ENCODE results near the gene PANK4. TPM values are rescaled to one million over a fixed set of nuclear protein-coding genes. Genes with fewer than 3 reads are reported as not detected.

PANK4 gene
- total and polyA plus RNA-seq, 2 donors (not counting 3 experiments of a cell fraction or from before 2014, with no cell fraction given), result 22.1 to 34.0 TPM

DNA sequence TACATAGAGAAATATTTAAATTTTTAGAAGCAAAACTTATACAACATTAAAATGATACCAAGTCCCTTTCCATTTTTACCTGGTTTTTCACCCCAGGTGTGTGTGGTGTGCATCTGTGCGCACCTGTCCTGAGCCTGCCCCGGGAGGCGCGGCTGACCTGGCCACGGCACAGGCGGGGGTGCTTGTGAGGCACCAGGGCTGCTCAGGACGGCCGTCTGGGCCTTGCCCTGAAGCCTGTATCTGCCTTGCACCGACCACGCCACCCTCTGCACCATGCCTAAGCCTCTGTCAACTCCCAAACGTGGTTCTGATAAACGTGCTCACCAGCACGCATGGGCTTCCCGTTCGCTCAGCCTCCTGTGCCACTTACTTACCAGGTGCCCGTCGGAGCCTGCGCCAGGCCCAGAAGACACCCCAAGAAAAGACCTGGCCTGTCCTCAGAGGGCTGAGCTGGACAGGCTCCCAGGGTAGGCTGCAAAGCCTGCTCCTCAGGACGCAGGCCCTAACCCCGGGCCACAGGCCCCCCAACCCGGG, 20.9 kb downstream of the PANK4 start:
- FAIRE-seq, result no peak
- no peak for DNase-seq (ENCODE audit: low read depth, low spot score)
- Histone ChIP-seq H3K4me3 (replicated peaks in 1 of 3; ENCODE audit: insufficient read depth in 1 of 3, low read depth in 1 of 3, low read length in 3 of 3) (no peak overlapping the region), H3K4me1 (ENCODE audit: control insufficient read depth, extremely low read depth, insufficient read depth, low read length) (no peaks in the 10 kb centered on the region), H3K9me1 (replicated peaks; ENCODE audit: control insufficient read depth, extremely low read depth, insufficient read depth, low read length) (no peaks in the 10 kb centered on the region), H2AFZ (ENCODE audit: low read depth, low read length) (no peak overlapping the region), H4K20me1 (replicated peaks; ENCODE audit: control insufficient read depth, extremely low read depth, insufficient read depth, low read length) (no peaks in the 10 kb centered on the region), H3K79me2 (ENCODE audit: control insufficient read depth, insufficient read depth, low read length) (no peaks in the 10 kb centered on the region), H3K27ac (ENCODE audit: insufficient read depth, low read depth, low read length) (no peak overlapping the region), H3K4me2 (ENCODE audit: insufficient read depth, low read length) (no peak overlapping the region), H3K27me3 (ENCODE audit: control insufficient read depth in 2 of 2, insufficient read depth in 2 of 2, low read length in 2 of 2) (no peaks in the 10 kb centered on the region), H3K9me3 (replicated peaks; ENCODE audit: control insufficient read depth, insufficient read depth, low read length) (no peaks in the 10 kb centered on the region), H3K36me3 (ENCODE audit: control insufficient read depth in 2 of 2, extremely low read depth in 1 of 2, insufficient read depth in 2 of 2, low read length in 2 of 2) (peaks cover 0 to 20% of the 10 kb centered on the region in 2 experiments), H3K9ac (replicated peaks; ENCODE audit: extremely low read depth, insufficient read depth, low read length) (no peak overlapping the region)
- ChIA-PET CTCF (no interaction called here), POLR2A (no interaction called here)
- intact Hi-C loops (cut with micrococcal nuclease) (loop anchor here (5.0 kb wide), 1 partner anchor 93 kb away; the partner anchor contains the start of gene PEX10), dilution Hi-C loops (cut with MboI; ENCODE audit: extremely low pct_ligation_motif_present, low sequenced_read_pairs) (no loop called here)
- BruUV-seq (replicated peaks), result no TSS peak
- no peak for TF ChIP-seq GATA2 (IDR thresholded peaks at IDR 0.05; ENCODE audit: insufficient read depth, insufficient read length, low read depth, low read length)
- TF ChIP-seq MYC (IDR thresholded peaks at IDR 0.05; ENCODE audit: low read depth, low read length), result no peak
- no peak for TF ChIP-seq FOS (IDR thresholded peaks at IDR 0.05; ENCODE audit: borderline replicate concordance, insufficient read depth, low read length)
- no peak for TF ChIP-seq POLR2A (IDR thresholded peaks at IDR 0.05; ENCODE audit: low read depth, low read length)
- TF ChIP-seq, protein P1, sequence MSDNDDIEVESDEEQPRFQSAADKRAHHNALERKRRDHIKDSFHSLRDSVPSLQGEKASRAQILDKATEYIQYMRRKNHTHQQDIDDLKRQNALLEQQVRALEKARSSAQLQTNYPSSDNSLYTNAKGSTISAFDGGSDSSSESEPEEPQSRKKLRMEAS (IDR thresholded peaks at IDR 0.05; ENCODE audit: insufficient read depth, insufficient read length), result no peak
- no peak for TF ChIP-seq JUN (IDR thresholded peaks at IDR 0.05; ENCODE audit: borderline replicate concordance, insufficient read depth, insufficient read length, low read depth)
- TF ChIP-seq, protein P2, sequence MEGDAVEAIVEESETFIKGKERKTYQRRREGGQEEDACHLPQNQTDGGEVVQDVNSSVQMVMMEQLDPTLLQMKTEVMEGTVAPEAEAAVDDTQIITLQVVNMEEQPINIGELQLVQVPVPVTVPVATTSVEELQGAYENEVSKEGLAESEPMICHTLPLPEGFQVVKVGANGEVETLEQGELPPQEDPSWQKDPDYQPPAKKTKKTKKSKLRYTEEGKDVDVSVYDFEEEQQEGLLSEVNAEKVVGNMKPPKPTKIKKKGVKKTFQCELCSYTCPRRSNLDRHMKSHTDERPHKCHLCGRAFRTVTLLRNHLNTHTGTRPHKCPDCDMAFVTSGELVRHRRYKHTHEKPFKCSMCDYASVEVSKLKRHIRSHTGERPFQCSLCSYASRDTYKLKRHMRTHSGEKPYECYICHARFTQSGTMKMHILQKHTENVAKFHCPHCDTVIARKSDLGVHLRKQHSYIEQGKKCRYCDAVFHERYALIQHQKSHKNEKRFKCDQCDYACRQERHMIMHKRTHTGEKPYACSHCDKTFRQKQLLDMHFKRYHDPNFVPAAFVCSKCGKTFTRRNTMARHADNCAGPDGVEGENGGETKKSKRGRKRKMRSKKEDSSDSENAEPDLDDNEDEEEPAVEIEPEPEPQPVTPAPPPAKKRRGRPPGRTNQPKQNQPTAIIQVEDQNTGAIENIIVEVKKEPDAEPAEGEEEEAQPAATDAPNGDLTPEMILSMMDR (IDR thresholded peaks at IDR 0.05; ENCODE audit: extremely low read depth in 1 of 2, insufficient read depth in 1 of 2, low read depth in 1 of 2, low read length in 2 of 2), result no peak
- TF ChIP-seq POLR2AphosphoS5 (IDR thresholded peaks at IDR 0.05; ENCODE audit: insufficient read depth, low read depth, low read length), result no peak

Measured in endothelial cell of umbilical vein (primary cell).